Midbrain (tissue), 1 donor: ENCODE results near the gene ADGB.

ENCODE experiments used
- DNase-seq: peaks from one replicate; lab custom pipeline; 2025; lab: John Stamatoyannopoulos, UW

The ADGB gene

GRCh38 chr6:146862508-146862919, 263.7 kb downstream of the ADGB start:
- no peak for DNase-seq

DNA sequence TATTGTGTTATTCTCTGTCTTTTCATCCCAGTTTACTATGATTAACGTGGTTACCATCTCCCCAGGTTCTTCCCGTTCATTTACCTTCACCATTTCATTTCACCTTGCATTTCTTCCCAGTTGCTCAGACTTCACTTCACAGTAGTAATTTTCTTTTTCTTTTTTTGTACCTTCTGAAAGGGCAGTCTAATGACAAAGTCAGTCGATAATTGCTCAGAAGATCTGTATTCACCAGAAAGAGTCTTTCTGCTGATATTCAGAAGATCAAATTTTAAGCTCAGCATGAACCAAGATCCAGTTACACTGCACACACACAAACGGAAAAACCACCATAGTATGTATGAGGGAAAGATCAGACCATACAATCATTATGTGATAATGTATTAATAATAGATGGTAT, 265.5 kb downstream of the ADGB start:
- DNase-seq, result no peak

DNA sequence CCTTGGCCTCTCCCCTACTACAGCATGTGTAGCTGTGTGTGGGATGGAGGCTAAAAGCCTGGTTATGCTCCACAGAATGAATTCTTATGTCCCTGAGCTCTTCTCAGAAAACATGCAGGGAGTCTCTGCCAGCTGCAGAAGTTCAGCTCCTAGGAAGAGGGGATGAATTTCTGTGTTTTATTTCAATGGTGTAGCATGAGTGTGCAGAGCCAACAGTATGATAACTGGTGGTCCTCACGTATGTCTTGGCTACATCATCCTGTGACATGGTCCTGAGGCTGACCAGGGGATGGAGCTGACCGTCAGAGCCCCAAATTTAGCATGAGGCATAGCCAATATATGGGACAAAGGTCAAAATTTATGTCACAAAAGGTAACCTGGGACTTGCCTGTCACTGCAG, 266.1 kb downstream of the ADGB start:
- DNase-seq, result no peak
